T-helper 2 cell treated with Interferon-gamma antibody and Interleukin-4, amounts not matched to agents 5 μg/mL and 100 μg/mL, for 36 hours (primary cell): ENCODE data around the gene HSPH1.

Source experiments
- DNase-seq: peaks from one replicate; pipeline ENCODE4 v3.0.0; 2021; ENCODE audit warnings: low spot score
- H3K27ac Mint-ChIP-seq: one replicate; pipeline ENCODE4 v1.8.0; 2021; ENCODE audit warnings: mild to moderate bottlenecking, mixed read lengths
- H3K27me3 Mint-ChIP-seq: one replicate; pipeline ENCODE4 v1.8.0; 2021; ENCODE audit warnings: low read depth, mixed read lengths
- H3K36me3 Mint-ChIP-seq: one replicate; pipeline ENCODE4 v1.8.0; 2021; ENCODE audit warnings: low read depth, mixed read lengths
- H3K4me1 Mint-ChIP-seq: one replicate; pipeline ENCODE4 v1.8.0; 2021; ENCODE audit warnings: low read depth, mixed read lengths
- H3K4me3 Mint-ChIP-seq: one replicate; pipeline ENCODE4 v1.8.0; 2022; ENCODE audit warnings: mild to moderate bottlenecking, moderate library complexity, mixed read lengths
- H3K9me3 Mint-ChIP-seq: one replicate; pipeline ENCODE4 v1.8.0; 2021; ENCODE audit warnings: mixed read lengths

HSPH1 gene

GRCh38 chr13:31133621-31134020 is 28.1 kb downstream of the HSPH1 start:
- peaks cover 49% of the 10 kb centered on the region for H3K4me1 Mint-ChIP-seq

GRCh38 chr13:31131470-31131961 is 30.2 kb downstream of the HSPH1 start:
- H3K4me1 Mint-ChIP-seq = peaks cover 39% of the 10 kb centered on the region
- no peaks in the 10 kb centered on the region for H3K9me3 Mint-ChIP-seq
- no peak for DNase-seq
- H3K27me3 Mint-ChIP-seq = peaks cover 10% of the 10 kb centered on the region
- peaks cover 29% of the 10 kb centered on the region for H3K36me3 Mint-ChIP-seq
- no peak overlapping the region for H3K27ac Mint-ChIP-seq
- H3K4me3 Mint-ChIP-seq = peak overlapping the region; percentile 16

More at GRCh38 chr13:31133621-31134020, 28.1 kb downstream of the HSPH1 start:
- Mint-ChIP-seq H3K36me3 (peaks cover 48% of the 10 kb centered on the region), H3K9me3 (no peaks in the 10 kb centered on the region), H3K4me3 (no peak overlapping the region), H3K27ac (peak overlapping the region; percentile 62), H3K27me3 (peaks cover 2% of the 10 kb centered on the region)
- DNase-seq = no peak

- H3K27me3 Mint-ChIP-seq = peaks cover 25% of the 10 kb centered on the region
- no peak for DNase-seq
- H3K36me3 Mint-ChIP-seq = peaks cover 17% of the 10 kb centered on the region
- H3K4me1 Mint-ChIP-seq = peaks cover 27% of the 10 kb centered on the region
- no peak overlapping the region for H3K27ac Mint-ChIP-seq
- no peak overlapping the region for H3K4me3 Mint-ChIP-seq
- H3K9me3 Mint-ChIP-seq = no peaks in the 10 kb centered on the region
These were observed 32.3 kb downstream of the HSPH1 start for GRCh38 chr13:31129419-31129818.

DNA sequence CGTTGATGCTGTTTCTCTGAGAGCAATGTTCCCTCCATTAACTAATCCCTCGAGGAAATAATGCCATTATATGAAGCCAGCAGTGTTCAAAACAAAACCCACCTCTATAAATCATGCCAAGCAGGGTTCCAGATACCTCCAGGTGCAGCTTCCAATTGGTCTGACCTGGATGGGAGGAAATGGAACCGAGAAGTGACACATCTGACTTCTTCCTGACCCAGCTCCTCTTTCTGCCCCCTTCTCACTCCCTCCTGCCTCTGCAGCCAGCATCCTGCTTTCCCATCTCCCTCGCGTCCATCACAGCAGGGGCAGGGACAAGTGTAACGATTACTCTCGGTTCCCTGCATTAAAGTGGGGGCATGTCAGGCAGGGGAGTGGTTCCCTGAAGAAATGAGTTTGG is 37.5 kb downstream of the HSPH1 start:
- no peak for DNase-seq
- Mint-ChIP-seq H3K36me3 (no peaks in the 10 kb centered on the region), H3K4me3 (no peak overlapping the region), H3K9me3 (no peaks in the 10 kb centered on the region), H3K27me3 (peaks cover 44% of the 10 kb centered on the region), H3K4me1 (peaks cover 14% of the 10 kb centered on the region), H3K27ac (no peak overlapping the region)

GRCh38 chr13:31122544-31123260 is 39.0 kb downstream of the HSPH1 start:
- H3K9me3 Mint-ChIP-seq = no peaks in the 10 kb centered on the region
- H3K27me3 Mint-ChIP-seq = peaks cover 51% of the 10 kb centered on the region
- no peak overlapping the region for H3K27ac Mint-ChIP-seq
- DNase-seq = no peak
- H3K36me3 Mint-ChIP-seq = no peaks in the 10 kb centered on the region
- no peak overlapping the region for H3K4me3 Mint-ChIP-seq
- H3K4me1 Mint-ChIP-seq = peaks cover 14% of the 10 kb centered on the region

DNA sequence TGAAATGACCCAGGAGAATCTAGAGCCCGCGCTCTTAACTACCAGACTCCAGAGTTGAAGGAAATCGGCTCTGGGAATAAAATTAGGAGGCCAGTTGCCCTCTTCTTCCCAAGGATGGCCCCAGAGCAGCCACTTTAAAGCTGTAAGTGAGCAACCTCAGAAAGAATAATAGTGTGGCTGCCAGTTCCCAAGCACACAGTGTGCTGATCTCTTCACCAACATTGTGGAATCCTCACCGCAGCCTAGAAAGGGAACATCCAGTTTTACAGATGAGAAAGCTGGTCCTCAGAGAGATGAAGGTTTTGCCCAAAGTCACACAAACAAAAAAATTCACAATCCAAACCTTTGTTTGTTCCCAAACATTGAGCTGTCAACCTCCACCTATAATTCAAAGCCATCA is 39.6 kb downstream of the HSPH1 start:
- H3K36me3 Mint-ChIP-seq = no peaks in the 10 kb centered on the region
- no peaks in the 10 kb centered on the region for H3K9me3 Mint-ChIP-seq
- peaks cover 14% of the 10 kb centered on the region for H3K4me1 Mint-ChIP-seq
- H3K27me3 Mint-ChIP-seq = peaks cover 53% of the 10 kb centered on the region
- H3K27ac Mint-ChIP-seq = no peak overlapping the region
- H3K4me3 Mint-ChIP-seq = no peak overlapping the region
- DNase-seq = no peak

- H3K27ac Mint-ChIP-seq = no peak overlapping the region
- H3K27me3 Mint-ChIP-seq = peaks cover 54% of the 10 kb centered on the region
These were observed 40.1 kb downstream of the HSPH1 start for GRCh38 chr13:31121379-31122140.

DNA sequence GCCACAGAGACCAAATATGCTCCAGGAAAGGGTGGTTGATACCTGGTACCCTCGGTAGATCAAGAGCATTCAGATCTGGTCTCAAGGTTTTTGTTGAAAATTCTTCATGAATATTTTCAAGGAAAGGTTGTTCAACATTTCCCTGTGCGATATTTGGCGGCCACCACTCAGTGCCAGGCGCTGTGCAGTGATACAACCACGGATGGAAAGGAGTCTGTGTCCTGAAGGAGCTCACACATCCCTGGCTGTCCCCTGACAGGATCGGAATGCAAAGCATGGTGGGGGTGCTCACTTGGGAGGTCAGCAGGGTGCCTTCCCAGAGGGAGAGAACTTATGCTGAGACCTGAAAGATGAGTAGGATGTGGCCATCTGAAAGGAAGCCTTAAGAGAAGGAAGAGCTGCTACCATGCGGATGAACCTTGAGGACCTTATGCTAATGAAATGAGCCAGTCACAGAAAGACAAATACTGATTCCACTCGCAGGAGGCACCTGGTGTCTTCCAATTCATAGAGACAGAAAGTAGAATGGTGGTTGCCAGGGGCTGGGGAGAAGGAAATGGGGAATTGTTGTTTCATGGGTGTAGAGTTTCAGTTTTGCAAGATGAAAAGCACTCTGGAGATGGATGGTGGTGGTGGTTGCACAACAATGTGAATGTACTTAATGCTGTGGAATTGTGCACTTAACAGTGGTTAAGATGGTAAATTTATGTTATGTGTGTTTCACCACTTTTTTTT is 41.6 kb downstream of the HSPH1 start:
- H3K9me3 Mint-ChIP-seq = no peaks in the 10 kb centered on the region

More at GRCh38 chr13:31121379-31122140, 40.1 kb downstream of the HSPH1 start:
- Mint-ChIP-seq H3K4me1 (peaks cover 14% of the 10 kb centered on the region), H3K9me3 (no peaks in the 10 kb centered on the region), H3K4me3 (no peak overlapping the region), H3K36me3 (no peaks in the 10 kb centered on the region)
- DNase-seq = no peak

GRCh38 chr13:31119526-31119925 is 42.2 kb downstream of the HSPH1 start:
- no peak overlapping the region for H3K27ac Mint-ChIP-seq
- H3K36me3 Mint-ChIP-seq = no peaks in the 10 kb centered on the region
- peaks cover 14% of the 10 kb centered on the region for H3K4me1 Mint-ChIP-seq
- H3K4me3 Mint-ChIP-seq = no peak overlapping the region
- H3K9me3 Mint-ChIP-seq = no peaks in the 10 kb centered on the region
- no peak for DNase-seq
- peaks cover 52% of the 10 kb centered on the region for H3K27me3 Mint-ChIP-seq

More for the DNA sequence above, 41.6 kb downstream of the HSPH1 start:
- H3K27ac Mint-ChIP-seq = peak overlapping the region; percentile 7
- DNase-seq = no peak
- peak overlapping the region; percentile 16 for H3K4me3 Mint-ChIP-seq
- H3K36me3 Mint-ChIP-seq = no peaks in the 10 kb centered on the region
- H3K4me1 Mint-ChIP-seq = peaks cover 14% of the 10 kb centered on the region
- H3K27me3 Mint-ChIP-seq = peaks cover 52% of the 10 kb centered on the region

GRCh38 chr13:31116224-31116623 is 45.5 kb downstream of the HSPH1 start:
- peaks cover 53% of the 10 kb centered on the region for H3K27me3 Mint-ChIP-seq
- no peaks in the 10 kb centered on the region for H3K36me3 Mint-ChIP-seq
- no peak overlapping the region for H3K27ac Mint-ChIP-seq
- DNase-seq = no peak
- no peak overlapping the region for H3K4me3 Mint-ChIP-seq
- no peaks in the 10 kb centered on the region for H3K9me3 Mint-ChIP-seq
- H3K4me1 Mint-ChIP-seq = peaks cover 14% of the 10 kb centered on the region

- no peaks in the 10 kb centered on the region for H3K9me3 Mint-ChIP-seq
- H3K36me3 Mint-ChIP-seq = no peaks in the 10 kb centered on the region
- no peak for DNase-seq
- peaks cover 51% of the 10 kb centered on the region for H3K27me3 Mint-ChIP-seq
- H3K4me3 Mint-ChIP-seq = no peak overlapping the region
- peaks cover 10% of the 10 kb centered on the region for H3K4me1 Mint-ChIP-seq
- no peak overlapping the region for H3K27ac Mint-ChIP-seq
These were observed 46.1 kb downstream of the HSPH1 start for GRCh38 chr13:31115616-31116015.

GRCh38 chr13:31114641-31115040 is 47.1 kb downstream of the HSPH1 start:
- H3K4me1 Mint-ChIP-seq = peaks cover 2% of the 10 kb centered on the region
- no peak overlapping the region for H3K4me3 Mint-ChIP-seq
- no peak for DNase-seq
- H3K27me3 Mint-ChIP-seq = peaks cover 50% of the 10 kb centered on the region
- H3K9me3 Mint-ChIP-seq = no peaks in the 10 kb centered on the region
- H3K27ac Mint-ChIP-seq = no peak overlapping the region
- H3K36me3 Mint-ChIP-seq = no peaks in the 10 kb centered on the region

DNA sequence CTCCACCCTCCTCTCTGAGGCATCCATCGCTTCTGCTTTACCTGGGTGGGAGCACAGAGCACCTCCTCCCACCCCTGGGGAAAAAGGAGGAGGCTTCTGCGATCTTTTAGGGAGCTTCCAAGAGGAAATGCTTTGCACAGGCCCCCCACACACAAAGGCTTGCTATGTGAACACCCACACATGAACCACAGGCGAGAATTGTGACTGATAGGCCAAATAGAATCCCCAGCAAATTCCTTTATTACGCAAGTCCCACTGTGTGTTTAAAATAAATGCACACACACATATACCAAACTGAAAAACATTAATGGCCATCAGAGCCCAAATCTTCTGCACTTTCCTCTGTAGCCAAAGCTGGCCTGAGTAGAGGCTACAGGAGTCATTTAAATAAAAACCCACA is 50.6 kb downstream of the HSPH1 start:
- no peaks in the 10 kb centered on the region for H3K36me3 Mint-ChIP-seq
- no peaks in the 10 kb centered on the region for H3K4me1 Mint-ChIP-seq
- peaks cover 24% of the 10 kb centered on the region for H3K27me3 Mint-ChIP-seq
- no peak for DNase-seq
- H3K9me3 Mint-ChIP-seq = no peaks in the 10 kb centered on the region
- no peak overlapping the region for H3K27ac Mint-ChIP-seq
- H3K4me3 Mint-ChIP-seq = no peak overlapping the region

DNA sequence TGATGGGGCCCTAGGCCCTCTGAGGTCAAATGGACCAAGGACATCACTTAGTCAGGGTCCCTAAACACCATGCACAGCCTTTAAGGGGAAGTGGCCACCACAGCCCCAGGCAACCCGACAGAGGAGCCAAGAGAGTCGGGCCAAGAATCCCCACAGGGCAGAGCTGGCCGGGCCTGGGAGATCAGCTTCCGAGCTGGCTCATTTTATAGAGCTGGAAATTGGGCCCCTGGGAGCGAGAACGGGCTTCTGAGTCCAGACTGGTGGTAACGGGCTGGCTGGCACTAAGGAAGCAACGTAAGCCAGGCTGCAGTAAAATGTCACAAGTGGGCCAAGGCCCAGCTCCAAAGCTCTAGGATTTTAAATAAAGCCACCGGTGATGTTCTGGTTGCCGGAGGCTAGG is 51.1 kb downstream of the HSPH1 start:
- Mint-ChIP-seq H3K27ac (no peak overlapping the region), H3K9me3 (no peaks in the 10 kb centered on the region), H3K27me3 (peaks cover 21% of the 10 kb centered on the region), H3K4me1 (no peaks in the 10 kb centered on the region), H3K4me3 (no peak overlapping the region), H3K36me3 (no peaks in the 10 kb centered on the region)
- no peak for DNase-seq
